AG09319 (cell line): ENCODE measurements around the gene ARFRP1.
"Not testable (repeated sequence)": the region's sequence is repeated elsewhere in the genome, so short reads cannot be mapped to it uniquely, and the experiment has no call there.

Experiments used
- DNase-seq: peaks from one replicate; pipeline ENCODE4 v3.0.0-alpha.2; 2010; ENCODE audit warnings: low read depth; ENCODE audit errors: extremely low read depth
- CTCF ChIP-seq: IDR thresholded peaks from 2 replicates; pipeline ENCODE4 v1.5.1; 2011; ENCODE audit warnings: low read depth, mild to moderate bottlenecking, inconsistent platforms, low read length, moderate library complexity

ARFRP1 gene

DNA sequence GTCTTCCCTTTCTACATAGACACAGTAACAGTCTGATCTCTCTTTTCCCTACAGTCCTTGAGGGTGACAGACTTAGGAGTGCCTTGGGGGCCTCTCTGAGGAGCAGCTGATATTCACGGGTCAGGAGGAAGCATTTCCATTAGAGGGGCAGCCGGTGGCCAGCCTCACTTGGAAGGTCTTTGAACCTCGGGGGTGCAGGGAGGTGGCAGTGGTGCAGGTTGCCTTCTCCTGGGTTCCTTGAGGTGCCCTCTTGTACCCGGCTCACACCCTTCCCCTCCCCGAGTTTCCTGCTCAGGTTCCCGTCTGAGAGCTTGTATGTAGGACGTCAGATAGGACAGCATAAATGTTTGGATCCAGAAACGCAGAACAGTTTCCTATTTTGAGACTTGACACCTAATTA is 47.2 kb downstream of the ARFRP1 start:
- no peak for TF ChIP-seq CTCF
- DNase-seq = no peak

GRCh38 chr20:63660174-63660573 is 47.6 kb downstream of the ARFRP1 start:
- not testable (repeated sequence) for DNase-seq

DNA sequence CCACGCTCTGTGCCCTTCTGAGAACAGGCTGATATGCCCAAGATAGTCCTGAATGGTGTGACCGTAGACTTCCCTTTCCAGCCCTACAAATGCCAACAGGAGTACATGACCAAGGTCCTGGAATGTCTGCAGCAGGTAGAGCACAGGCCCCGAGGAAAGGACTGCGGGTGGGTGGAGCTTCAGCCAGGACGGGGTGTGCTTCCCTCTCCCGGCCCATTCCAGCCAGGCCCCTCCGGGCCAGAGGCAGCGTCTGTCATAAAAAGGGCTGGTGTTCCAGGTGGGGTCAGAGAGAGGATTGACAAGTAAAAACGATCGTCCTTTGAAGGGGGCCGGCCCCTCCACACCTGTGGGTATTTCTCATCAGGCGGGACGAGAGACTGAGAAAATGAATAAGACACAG is 48.4 kb downstream of the ARFRP1 start:
- no peak for TF ChIP-seq CTCF
- DNase-seq = no peak

GRCh38 chr20:63658749-63659187 is 49.0 kb downstream of the ARFRP1 start:
- DNase-seq = no peak
- no peak for TF ChIP-seq CTCF

DNA sequence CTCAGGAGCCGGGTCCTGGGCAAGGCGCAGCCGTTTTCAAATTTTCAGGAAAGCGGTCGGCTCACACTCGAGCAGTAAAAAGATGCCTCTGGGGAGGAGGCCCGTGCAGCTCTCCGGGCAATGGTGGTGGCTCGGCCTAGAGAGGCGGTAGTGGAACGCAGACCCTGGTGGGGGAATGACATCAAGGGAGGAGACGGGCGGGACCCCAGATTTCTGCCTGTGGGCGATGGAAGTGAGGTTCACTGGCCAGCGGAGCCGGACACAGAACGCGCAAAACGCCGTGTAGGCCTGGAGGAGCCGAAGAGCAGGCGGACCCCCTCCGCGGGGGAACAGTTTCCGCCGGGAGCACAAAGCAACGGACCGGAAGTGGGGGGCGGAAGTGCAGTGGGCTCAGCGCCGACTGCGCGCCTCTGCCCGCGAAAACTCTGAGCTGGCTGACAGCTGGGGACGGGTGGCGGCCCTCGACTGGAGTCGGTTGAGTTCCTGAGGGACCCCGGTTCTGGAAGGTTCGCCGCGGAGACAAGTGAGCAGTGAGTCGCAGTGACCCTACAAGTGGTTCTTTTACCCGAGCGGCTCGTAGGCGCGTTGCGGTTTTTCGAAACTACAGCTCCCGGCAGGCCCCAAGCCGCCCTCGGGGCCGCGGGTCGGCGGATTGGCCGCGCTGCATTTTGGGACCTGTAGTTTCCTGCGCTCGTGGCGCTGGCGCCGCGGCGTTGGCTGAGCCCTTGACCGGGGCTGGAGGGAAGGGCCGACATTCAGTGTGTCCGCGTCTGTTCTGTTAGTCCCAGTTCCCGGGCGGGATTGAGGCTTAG is 49.6 kb downstream of the ARFRP1 start, which contains the start of gene RTEL1:
TSS of gene RTEL1 (plus strand) at position 376 of the 812 bp plus-strand sequence. CDS start 1,091 bp downstream, outside the sequence.
- no peak for TF ChIP-seq CTCF
- DNase-seq = peak; percentile 73

DNA sequence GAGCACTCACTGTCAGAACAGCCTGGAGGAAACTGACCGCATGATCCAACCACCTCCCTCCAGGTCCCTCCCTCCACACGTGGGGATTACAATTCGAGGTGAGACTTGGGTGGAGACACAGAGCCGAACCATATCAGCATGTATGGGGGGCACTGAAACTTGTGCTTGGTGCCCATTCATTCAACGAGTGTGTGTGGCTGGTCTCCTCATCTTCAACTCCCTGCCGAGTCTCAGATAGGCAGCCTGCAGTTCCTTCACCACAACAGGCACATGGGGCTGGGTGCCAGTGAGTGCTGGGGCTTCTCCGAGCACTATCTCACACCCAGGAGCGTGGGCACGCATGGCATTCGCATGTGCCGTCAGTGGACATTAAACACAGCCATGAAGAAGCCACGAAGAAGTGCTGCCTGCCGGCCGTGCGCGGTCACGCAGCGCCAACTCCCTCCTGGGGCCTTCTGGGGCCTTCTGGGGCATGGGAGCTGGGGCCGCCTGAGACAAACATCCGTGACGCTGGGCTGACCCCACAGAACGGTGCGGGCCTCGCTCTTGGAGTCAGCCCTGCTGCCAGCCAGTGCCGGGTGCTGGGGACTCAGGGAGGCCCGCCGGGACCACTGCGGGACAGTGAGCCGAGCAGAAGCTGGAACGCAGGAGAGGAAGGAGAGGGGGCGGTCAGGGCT is 50.4 kb downstream of the ARFRP1 start:
- TF ChIP-seq CTCF = no peak
- DNase-seq = no peak

GRCh38 chr20:63656451-63656850 is 51.3 kb downstream of the ARFRP1 start:
- no peak for TF ChIP-seq CTCF
- no peak for DNase-seq
